NB4 (cell line): Measurements from ENCODE around the gene NFYA.
A peak's percentile ranks its signal among the peaks of the same experiment; 100 is the strongest.

ENCODE experiments used
- DNase-seq: peaks from one replicate; pipeline ENCODE4 v3.0.0; 2010; ENCODE audit warnings: low read depth
- H3K4me3 ChIP-seq: one replicate; pipeline ENCODE4 v1.5.1; 2011; ENCODE audit warnings: mild to moderate bottlenecking, low read depth, low read length, moderate library complexity
- MYC ChIP-seq: IDR thresholded peaks from 2 replicates; pipeline ENCODE4 v1.6.1; 2011; ENCODE audit warnings: low read depth, low read length
- POLR2A ChIP-seq: IDR thresholded peaks from 2 replicates; pipeline ENCODE4 v1.6.1; 2011; ENCODE audit warnings: mild to moderate bottlenecking; ENCODE audit not compliant: insufficient read length; ENCODE audit errors: extremely low read depth
- TF ChIP-seq, protein P1 (sequence below): IDR thresholded peaks from 2 replicates; pipeline ENCODE4 v1.6.1; 2011; ENCODE audit warnings: low read depth, low read length
- TF ChIP-seq, protein P2 (sequence below): IDR thresholded peaks from one replicate; pipeline ENCODE4 v1.5.1; 2012; ENCODE audit warnings: low read depth, low read length

Gene NFYA

DNA sequence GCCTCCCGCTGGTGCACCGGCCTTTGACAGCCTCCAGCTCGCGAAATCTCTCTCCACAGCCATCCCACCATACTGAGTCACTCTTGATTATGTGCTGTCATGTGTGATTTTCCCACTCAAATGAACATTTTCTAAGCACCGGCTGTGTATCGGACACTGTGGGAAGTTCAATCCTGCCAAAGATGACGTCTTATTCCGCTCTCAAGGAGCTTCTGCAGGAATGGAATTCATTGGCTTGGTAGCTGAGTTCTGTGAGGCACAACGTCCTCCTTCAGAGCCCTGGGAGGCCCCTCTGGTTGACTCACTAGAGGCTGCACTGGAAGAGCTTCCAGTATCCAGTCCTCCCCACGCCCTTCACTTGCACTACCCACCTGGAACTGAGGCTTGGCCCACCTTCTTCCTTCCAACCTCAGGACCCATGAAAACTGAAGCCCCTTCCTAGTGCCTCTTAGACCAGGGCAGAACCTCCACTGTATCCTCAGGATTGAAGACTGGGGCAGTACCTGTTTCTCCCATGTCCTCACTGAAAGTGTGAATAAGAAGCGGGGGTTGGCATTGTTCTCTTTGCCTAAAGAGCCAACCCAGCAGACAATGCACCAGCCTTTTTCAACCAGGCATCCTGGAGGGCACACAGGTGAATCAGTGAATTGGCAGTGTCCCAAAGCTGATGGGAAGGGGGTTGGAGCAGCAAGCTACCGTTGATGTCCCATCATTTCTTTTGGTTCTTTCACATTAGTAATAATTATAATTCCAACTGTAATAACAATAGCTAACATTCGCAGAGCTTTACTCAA, 35.5 kb upstream of the NFYA start:
- no peak overlapping the region for H3K4me3 ChIP-seq
- no peak for DNase-seq
- TF ChIP-seq, protein P1, sequence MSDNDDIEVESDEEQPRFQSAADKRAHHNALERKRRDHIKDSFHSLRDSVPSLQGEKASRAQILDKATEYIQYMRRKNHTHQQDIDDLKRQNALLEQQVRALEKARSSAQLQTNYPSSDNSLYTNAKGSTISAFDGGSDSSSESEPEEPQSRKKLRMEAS: no peak
- TF ChIP-seq POLR2A: no peak
- TF ChIP-seq, protein P2, sequence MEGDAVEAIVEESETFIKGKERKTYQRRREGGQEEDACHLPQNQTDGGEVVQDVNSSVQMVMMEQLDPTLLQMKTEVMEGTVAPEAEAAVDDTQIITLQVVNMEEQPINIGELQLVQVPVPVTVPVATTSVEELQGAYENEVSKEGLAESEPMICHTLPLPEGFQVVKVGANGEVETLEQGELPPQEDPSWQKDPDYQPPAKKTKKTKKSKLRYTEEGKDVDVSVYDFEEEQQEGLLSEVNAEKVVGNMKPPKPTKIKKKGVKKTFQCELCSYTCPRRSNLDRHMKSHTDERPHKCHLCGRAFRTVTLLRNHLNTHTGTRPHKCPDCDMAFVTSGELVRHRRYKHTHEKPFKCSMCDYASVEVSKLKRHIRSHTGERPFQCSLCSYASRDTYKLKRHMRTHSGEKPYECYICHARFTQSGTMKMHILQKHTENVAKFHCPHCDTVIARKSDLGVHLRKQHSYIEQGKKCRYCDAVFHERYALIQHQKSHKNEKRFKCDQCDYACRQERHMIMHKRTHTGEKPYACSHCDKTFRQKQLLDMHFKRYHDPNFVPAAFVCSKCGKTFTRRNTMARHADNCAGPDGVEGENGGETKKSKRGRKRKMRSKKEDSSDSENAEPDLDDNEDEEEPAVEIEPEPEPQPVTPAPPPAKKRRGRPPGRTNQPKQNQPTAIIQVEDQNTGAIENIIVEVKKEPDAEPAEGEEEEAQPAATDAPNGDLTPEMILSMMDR: no peak
- TF ChIP-seq MYC: no peak

DNA sequence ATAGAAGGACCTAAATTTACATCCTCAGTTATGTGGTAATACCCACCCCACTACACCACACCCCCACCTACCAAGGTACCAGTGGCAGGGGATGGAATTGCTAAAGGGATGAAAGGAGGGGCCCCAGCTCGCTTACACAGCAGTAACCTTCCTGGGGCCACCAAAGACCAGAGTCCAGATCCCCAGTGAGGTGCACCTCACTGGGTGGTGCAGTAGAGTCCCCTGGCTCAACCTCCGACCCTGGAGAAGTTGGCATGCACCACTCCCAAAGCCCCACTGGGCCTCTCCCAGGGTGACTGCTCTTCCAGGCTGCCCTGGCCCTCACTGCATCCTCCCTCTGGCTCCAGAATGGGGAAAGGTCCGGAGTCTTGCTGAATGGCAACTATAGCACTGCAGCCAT, 34.6 kb upstream of the NFYA start:
- TF ChIP-seq, protein P1: no peak
- TF ChIP-seq POLR2A (no peak), MYC (no peak)
- TF ChIP-seq, protein P2: no peak
- no peak for DNase-seq

GRCh38 chr6:41039060-41039998, 33.4 kb upstream of the NFYA start, which contains the start of gene UNC5CL:
TSS of gene UNC5CL (minus strand) at chr6:41039221. CDS start at chr6:41035074, 4,147 bp downstream.
- TF ChIP-seq, protein P1: no peak
- TF ChIP-seq, protein P2: peak; percentile 85
- no peak within 1 kb of the TSS for H3K4me3 ChIP-seq
- peak; percentile 42 for DNase-seq

More for the DNA sequence above, 34.6 kb upstream of the NFYA start:
- no peak overlapping the region for H3K4me3 ChIP-seq

- DNase-seq: peak; percentile 52
- TF ChIP-seq POLR2A (no peak), MYC (no peak)
- TF ChIP-seq, protein P1: no peak
- TF ChIP-seq, protein P2: no peak
- H3K4me3 ChIP-seq: no peak overlapping the region
These were observed 32.5 kb upstream of the NFYA start for GRCh38 chr6:41040101-41040939.

GRCh38 chr6:41040940-41041536, 31.7 kb upstream of the NFYA start:
- no peak overlapping the region for H3K4me3 ChIP-seq
- TF ChIP-seq, protein P2: no peak
- TF ChIP-seq, protein P1: no peak
- no peak for TF ChIP-seq POLR2A
- TF ChIP-seq MYC: no peak
- DNase-seq: no peak
